Superior temporal gyrus (tissue), 1 donor: Measurements from ENCODE around the gene PNPLA1.

ENCODE experiments used
- DNase-seq: peaks from one replicate; pipeline ENCODE4 v3.0.0-alpha.2; 2016; ENCODE audit errors: extremely low spot score

PNPLA1 gene

DNA sequence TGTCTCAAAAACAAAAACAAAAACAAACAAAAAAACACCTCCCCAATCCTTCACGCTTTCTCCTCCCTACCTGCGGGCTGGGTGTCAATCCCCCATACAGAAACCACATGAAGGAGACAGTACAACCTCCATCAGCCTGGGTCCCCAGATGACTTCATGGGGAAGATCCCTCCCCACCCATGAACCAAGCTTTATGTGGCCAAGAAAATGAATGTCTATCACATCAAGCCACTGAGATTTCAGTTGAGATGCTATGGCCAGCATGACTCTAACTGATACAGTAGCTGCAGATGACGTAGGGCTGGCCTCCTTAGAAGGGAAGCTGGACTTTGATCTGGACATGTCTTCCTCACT, 88.0 kb downstream of the PNPLA1 start:
- no peak for DNase-seq
